GM10847 (cell line): ENCODE data around the gene ENKD1.

Source experiments
- POLR2A ChIP-seq: IDR thresholded peaks from 2 replicates; pipeline ENCODE4 v1.6.1; 2011; ENCODE audit not compliant: insufficient read length; ENCODE audit errors: extremely low read depth

The ENKD1 gene

GRCh38 chr16:67666559-67667452 lies at the start of gene ENKD1, which contains the start of gene C16orf86:
Gene ENKD1 (minus strand): TSS chr16:67666750. CDS start chr16:67666442, 308 bp downstream.
Gene C16orf86 (plus strand): TSS chr16:67666814. CDS start chr16:67666971, 157 bp downstream.
- TF ChIP-seq POLR2A = no peak

- no peak for TF ChIP-seq POLR2A
These were observed 49.5 kb upstream of the ENKD1 start for GRCh38 chr16:67716097-67716496.

- TF ChIP-seq POLR2A = no peak
These were observed 48.0 kb upstream of the ENKD1 start for GRCh38 chr16:67714522-67714921.

- no peak for TF ChIP-seq POLR2A
These were observed 47.2 kb upstream of the ENKD1 start for GRCh38 chr16:67713647-67714273.

GRCh38 chr16:67710607-67711006 lies 44.1 kb upstream of the ENKD1 start:
- no peak for TF ChIP-seq POLR2A

- no peak for TF ChIP-seq POLR2A
These were observed 42.5 kb upstream of the ENKD1 start for GRCh38 chr16:67709050-67709449.

- TF ChIP-seq POLR2A = no peak
These were observed 41.8 kb upstream of the ENKD1 start for GRCh38 chr16:67708368-67708771.

- TF ChIP-seq POLR2A = no peak
These were observed 41.2 kb upstream of the ENKD1 start for GRCh38 chr16:67707790-67708189.

GRCh38 chr16:67707210-67707609 lies 40.7 kb upstream of the ENKD1 start:
- no peak for TF ChIP-seq POLR2A

GRCh38 chr16:67704110-67704509 lies 37.6 kb upstream of the ENKD1 start:
- TF ChIP-seq POLR2A = no peak

- no peak for TF ChIP-seq POLR2A
These were observed 37.1 kb upstream of the ENKD1 start for GRCh38 chr16:67703626-67704025.

GRCh38 chr16:67702130-67702529 lies 35.6 kb upstream of the ENKD1 start:
- no peak for TF ChIP-seq POLR2A

GRCh38 chr16:67701420-67701819 lies 34.9 kb upstream of the ENKD1 start:
- TF ChIP-seq POLR2A = no peak

GRCh38 chr16:67699265-67699664 lies 32.7 kb upstream of the ENKD1 start:
- no peak for TF ChIP-seq POLR2A

- no peak for TF ChIP-seq POLR2A
These were observed 31.1 kb upstream of the ENKD1 start for GRCh38 chr16:67697422-67698185.

GRCh38 chr16:67694611-67695010 lies 28.1 kb upstream of the ENKD1 start:
- TF ChIP-seq POLR2A = no peak
